ENCODE measurements around the gene FHIT. TPM values are rescaled to one million over a fixed set of nuclear protein-coding genes. Genes with fewer than 3 reads are reported as not detected.

The FHIT gene
- total RNA-seq, 4 donors from 2014 or later, result 3.5 to 17.0 (median 16.7) TPM

GRCh38 chr3:61264281-61264680 is 13.0 kb upstream of the FHIT start:
- TF ChIP-seq CTCF (IDR thresholded peaks at IDR 0.05) (no peak), POLR2A (IDR thresholded peaks at IDR 0.05) (no peak)
- no peaks in the 10 kb centered on the region for H3K9me3 ChIP-seq
- no peak for DNase-seq

GRCh38 chr3:61257148-61257547 is 5.9 kb upstream of the FHIT start:
- Histone ChIP-seq H3K27me3 (no peaks in the 10 kb centered on the region), H3K9me3 (no peaks in the 10 kb centered on the region), H3K4me1 (no peaks in the 10 kb centered on the region), H3K36me3 (no peaks in the 10 kb centered on the region), H3K27ac (no peak overlapping the region), H3K4me3 (no peak overlapping the region)
- TF ChIP-seq CTCF (IDR thresholded peaks at IDR 0.05) (no peak), POLR2A (IDR thresholded peaks at IDR 0.05) (no peak)
- no peak for DNase-seq

More at GRCh38 chr3:61264281-61264680, 13.0 kb upstream of the FHIT start:
- Histone ChIP-seq H3K4me1 (no peaks in the 10 kb centered on the region), H3K27ac (no peak overlapping the region), H3K36me3 (no peaks in the 10 kb centered on the region), H3K27me3 (no peaks in the 10 kb centered on the region), H3K4me3 (no peak overlapping the region)

- H3K27me3 ChIP-seq, result no peaks in the 10 kb centered on the region
- TF ChIP-seq CTCF (IDR thresholded peaks at IDR 0.05) (no peak), POLR2A (IDR thresholded peaks at IDR 0.05) (no peak)
- no peak overlapping the region for H3K4me3 ChIP-seq
- no peak for DNase-seq
- no peaks in the 10 kb centered on the region for H3K9me3 ChIP-seq
- no peaks in the 10 kb centered on the region for H3K36me3 ChIP-seq
- H3K4me1 ChIP-seq, result no peaks in the 10 kb centered on the region
- H3K27ac ChIP-seq, result no peak overlapping the region
These were observed 2.5 kb upstream of the FHIT start for GRCh38 chr3:61253756-61254155.

GRCh38 chr3:61252836-61253235 is 1.6 kb upstream of the FHIT start:
- DNase-seq, result no peak

GRCh38 chr3:61250784-61251173 is 473 bp downstream of the FHIT start:
- H3K36me3 ChIP-seq, result no peaks in the 10 kb centered on the region

More at GRCh38 chr3:61252836-61253235, 1.6 kb upstream of the FHIT start:
- H3K4me1 ChIP-seq, result no peaks in the 10 kb centered on the region
- H3K36me3 ChIP-seq, result no peaks in the 10 kb centered on the region
- no peak for TF ChIP-seq POLR2A (IDR thresholded peaks at IDR 0.05)
- TF ChIP-seq CTCF (IDR thresholded peaks at IDR 0.05), result no peak
- no peaks in the 10 kb centered on the region for H3K27me3 ChIP-seq
- no peaks in the 10 kb centered on the region for H3K9me3 ChIP-seq
- no peak overlapping the region for H3K27ac ChIP-seq
- H3K4me3 ChIP-seq, result no peak overlapping the region

More at GRCh38 chr3:61250784-61251173, 473 bp downstream of the FHIT start:
- Histone ChIP-seq H3K27me3 (no peaks in the 10 kb centered on the region), H3K4me1 (no peaks in the 10 kb centered on the region), H3K27ac (peak overlapping the region; percentile 55 to 84 (median 74)), H3K4me3 (peak overlapping the region; percentile 54 to 89 (median 74)), H3K9me3 (no peaks in the 10 kb centered on the region)
- TF ChIP-seq CTCF (IDR thresholded peaks at IDR 0.05) (no peak), POLR2A (IDR thresholded peaks at IDR 0.05) (no peak)
- peak in 2 of 3 donors; percentile 34 to 55 for DNase-seq

All from Peyer's patch (tissue), 4 donors.